ENCODE data around the gene RCC2. TPM values are rescaled to one million over a fixed set of nuclear protein-coding genes. Genes with fewer than 3 reads are reported as not detected.
"Not testable (repeated sequence)": the region's sequence is repeated elsewhere in the genome, so short reads cannot be mapped to it uniquely, and the experiment has no call there.

RCC2 gene
- total RNA-seq (36.0 TPM), polyA plus RNA-seq (10 to 100 TPM; 13.1 to 19.4 (median 16.1) TPM)

DNA sequence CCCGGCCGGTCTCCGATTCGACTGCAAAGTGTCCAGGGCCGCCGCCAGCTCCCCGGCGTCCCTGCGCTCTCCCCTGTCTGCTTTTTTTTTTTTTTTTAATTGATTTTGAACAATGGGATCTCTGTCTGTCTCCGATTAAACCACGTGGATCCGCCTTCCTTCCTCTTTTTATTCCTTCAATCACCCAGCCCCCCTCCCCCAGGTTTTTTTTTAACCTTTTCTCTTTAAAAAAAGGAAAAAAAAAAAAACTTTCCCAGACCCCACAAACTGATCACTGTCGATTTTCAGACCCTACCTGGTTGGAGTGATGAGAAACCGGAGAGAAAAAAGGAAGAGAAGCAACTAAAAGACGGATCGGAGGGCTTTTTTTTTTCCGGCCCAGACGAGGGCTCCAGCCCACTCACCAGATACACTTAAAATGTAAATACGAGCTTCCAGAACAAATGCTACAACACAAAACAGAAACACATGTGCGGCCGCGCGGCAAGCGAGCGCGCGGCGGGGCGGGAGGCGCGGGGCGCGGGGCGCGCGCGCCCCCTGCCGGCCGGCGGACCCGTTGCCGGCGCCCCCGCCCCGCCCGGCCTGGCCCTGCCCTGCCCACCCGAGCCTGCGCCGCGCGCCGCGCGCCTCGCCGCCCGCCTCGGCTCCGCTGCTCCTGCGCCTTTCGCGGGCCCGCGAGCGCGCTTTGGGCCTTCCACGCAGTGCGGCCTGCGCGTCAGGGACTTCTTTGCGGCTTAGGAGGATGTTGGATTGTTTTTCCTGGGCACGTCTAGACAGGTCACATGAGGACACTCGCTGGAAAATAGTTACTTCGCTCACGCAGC, at the start of gene RCC2:
TSS of gene RCC2 (minus strand) at position 428 of the 824 bp plus-strand sequence. CDS start 1,163 bp downstream, outside the sequence.
- Mint-ChIP-seq H3K9me3 (no peaks in the 10 kb centered on the region), H3K27me3 (peaks cover 30% of the 10 kb centered on the region), H3K4me3 (peak within 1 kb of the TSS; percentile 95 to 99 (median 98)), H3K36me3 (no peaks in the 10 kb centered on the region), H3K27ac (peak within 1 kb of the TSS; percentile 92 to 97 (median 93)), H3K4me1 (peaks cover 0 to 38% (median 32%) of the 10 kb centered on the region in 4 donors)
- Histone ChIP-seq H3K27me3 (ENCODE audit: control insufficient read depth, insufficient read depth, low read length) (peaks cover 3% of the 10 kb centered on the region), H3K4me1 (ENCODE audit: control insufficient read depth, insufficient read depth, low read length, poor library complexity, severe bottlenecking) (peaks cover 38% of the 10 kb centered on the region), H3K27ac (ENCODE audit: insufficient read depth, low read length, poor library complexity, severe bottlenecking) (peak within 1 kb of the TSS; percentile 77), H3K4me3 (ENCODE audit: low read depth, low read length) (peak within 1 kb of the TSS; percentile 91), H3K9me3 (ENCODE audit: control insufficient read depth in 2 of 2, low read length in 2 of 2) (no peaks in the 10 kb centered on the region), H3K36me3 (ENCODE audit: control insufficient read depth, insufficient read depth, low read length) (peaks cover 3% of the 10 kb centered on the region)
- DNase-seq, result peak; percentile 66 to 80 (median 69)
- peak; percentile 82 to 85 for ATAC-seq (ENCODE audit: low read depth in 2 of 2)

DNA sequence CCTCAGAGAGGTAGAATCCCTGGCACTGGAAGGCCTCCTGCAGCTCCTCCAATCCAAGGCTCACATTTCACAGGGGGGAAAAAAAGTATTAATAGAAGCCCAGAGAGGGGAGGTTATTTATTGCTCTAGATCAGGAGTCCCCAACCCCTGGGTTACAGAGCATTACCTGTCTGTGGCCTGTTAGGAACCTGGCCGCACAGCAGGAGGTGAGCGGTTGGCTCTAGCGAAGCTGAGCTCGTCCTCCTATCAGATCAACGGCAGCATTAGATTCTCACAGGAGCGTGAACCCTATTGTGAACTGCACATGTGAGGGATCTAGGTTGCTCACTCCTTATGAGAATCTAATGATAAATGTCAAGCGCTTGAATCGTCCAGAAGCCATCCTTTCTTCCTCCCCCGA, 46.8 kb upstream of the RCC2 start:
- DNase-seq (no peak), ATAC-seq (ENCODE audit: low read depth in 2 of 2) (no peak)
- no peak overlapping the region for H3K4me3 ChIP-seq (ENCODE audit: low read depth, low read length)
- Mint-ChIP-seq H3K9me3 (peaks cover 0 to 2% (median 0%) of the 10 kb centered on the region in 7 donors), H3K27ac (no peak overlapping the region), H3K4me1 (no peaks in the 10 kb centered on the region), H3K36me3 (no peaks in the 10 kb centered on the region), H3K4me3 (no peak overlapping the region), H3K27me3 (peaks cover 4% of the 10 kb centered on the region)
- H3K36me3 ChIP-seq (ENCODE audit: control insufficient read depth, insufficient read depth, low read length), result no peaks in the 10 kb centered on the region
- H3K27me3 ChIP-seq (ENCODE audit: control insufficient read depth, insufficient read depth, low read length), result no peaks in the 10 kb centered on the region
- no peaks in the 10 kb centered on the region for H3K9me3 ChIP-seq (ENCODE audit: control insufficient read depth in 2 of 2, low read length in 2 of 2)
- no peak overlapping the region for H3K27ac ChIP-seq (ENCODE audit: insufficient read depth, low read length, poor library complexity, severe bottlenecking)
- H3K4me1 ChIP-seq (ENCODE audit: control insufficient read depth, insufficient read depth, low read length, poor library complexity, severe bottlenecking), result no peaks in the 10 kb centered on the region

- Mint-ChIP-seq H3K36me3 (no peaks in the 10 kb centered on the region), H3K4me1 (no peaks in the 10 kb centered on the region), H3K27ac (peak overlapping the region in 1 of 3 donors; percentile 79), H3K4me3 (no peak overlapping the region), H3K27me3 (peaks cover 4% of the 10 kb centered on the region), H3K9me3 (peaks cover 0 to 2% (median 0%) of the 10 kb centered on the region in 7 donors)
- DNase-seq (no peak), ATAC-seq (ENCODE audit: low read depth in 2 of 2) (no peak)
- Histone ChIP-seq H3K9me3 (ENCODE audit: control insufficient read depth in 2 of 2, low read length in 2 of 2) (no peaks in the 10 kb centered on the region), H3K36me3 (ENCODE audit: control insufficient read depth, insufficient read depth, low read length) (no peaks in the 10 kb centered on the region), H3K4me1 (ENCODE audit: control insufficient read depth, insufficient read depth, low read length, poor library complexity, severe bottlenecking) (no peaks in the 10 kb centered on the region), H3K27me3 (ENCODE audit: control insufficient read depth, insufficient read depth, low read length) (no peaks in the 10 kb centered on the region), H3K4me3 (ENCODE audit: low read depth, low read length) (no peak overlapping the region), H3K27ac (ENCODE audit: insufficient read depth, low read length, poor library complexity, severe bottlenecking) (no peak overlapping the region)
These were observed 45.8 kb upstream of the RCC2 start for GRCh38 chr1:17485281-17485680.

DNA sequence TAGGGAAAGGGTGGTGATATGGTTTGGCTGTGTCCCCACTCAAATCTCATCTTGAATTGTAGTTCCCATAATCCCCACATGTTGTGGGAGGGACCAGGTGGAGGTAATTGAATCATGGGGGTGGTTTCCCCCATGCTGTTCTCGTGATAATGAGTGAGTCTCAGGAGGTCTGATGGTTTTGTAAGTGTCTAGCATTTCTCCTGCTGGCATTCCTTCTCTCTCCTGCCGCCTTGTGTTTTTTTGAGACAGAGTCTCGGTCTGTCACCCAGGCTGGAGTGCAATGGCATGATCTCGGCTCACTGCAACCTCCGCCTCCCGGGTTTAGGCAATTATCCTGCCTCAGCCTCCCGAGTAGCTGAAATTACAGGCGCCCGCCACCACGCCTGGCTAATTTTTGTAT, 42.5 kb upstream of the RCC2 start:
- H3K4me1 Mint-ChIP-seq, result not testable (repeated sequence)

GRCh38 chr1:17480846-17481245, 41.4 kb upstream of the RCC2 start:
- H3K4me3 ChIP-seq (ENCODE audit: low read depth, low read length), result no peak overlapping the region
- no peaks in the 10 kb centered on the region for H3K9me3 ChIP-seq (ENCODE audit: control insufficient read depth in 2 of 2, low read length in 2 of 2)
- no peaks in the 10 kb centered on the region for H3K27me3 ChIP-seq (ENCODE audit: control insufficient read depth, insufficient read depth, low read length)
- Mint-ChIP-seq H3K9me3 (peaks cover 0 to 4% (median 0%) of the 10 kb centered on the region in 7 donors), H3K4me1 (no peaks in the 10 kb centered on the region), H3K36me3 (no peaks in the 10 kb centered on the region), H3K27ac (no peak overlapping the region), H3K4me3 (no peak overlapping the region), H3K27me3 (peaks cover 5% of the 10 kb centered on the region)
- ATAC-seq (ENCODE audit: low read depth in 2 of 2) (no peak), DNase-seq (no peak)
- no peak overlapping the region for H3K27ac ChIP-seq (ENCODE audit: insufficient read depth, low read length, poor library complexity, severe bottlenecking)
- H3K36me3 ChIP-seq (ENCODE audit: control insufficient read depth, insufficient read depth, low read length), result no peaks in the 10 kb centered on the region
- no peaks in the 10 kb centered on the region for H3K4me1 ChIP-seq (ENCODE audit: control insufficient read depth, insufficient read depth, low read length, poor library complexity, severe bottlenecking)

More for the DNA sequence above, 42.5 kb upstream of the RCC2 start:
- not testable (repeated sequence) for DNase-seq; H3K27ac Mint-ChIP-seq; H3K4me3 ChIP-seq (ENCODE audit: low read depth, low read length); H3K27ac ChIP-seq (ENCODE audit: insufficient read depth, low read length, poor library complexity, severe bottlenecking); H3K9me3 ChIP-seq (ENCODE audit: control insufficient read depth in 2 of 2, low read length in 2 of 2); H3K36me3 Mint-ChIP-seq; H3K4me3 Mint-ChIP-seq; H3K27me3 Mint-ChIP-seq; H3K4me1 ChIP-seq (ENCODE audit: control insufficient read depth, insufficient read depth, low read length, poor library complexity, severe bottlenecking); H3K27me3 ChIP-seq (ENCODE audit: control insufficient read depth, insufficient read depth, low read length); H3K36me3 ChIP-seq (ENCODE audit: control insufficient read depth, insufficient read depth, low read length); ATAC-seq (ENCODE audit: low read depth in 2 of 2); H3K9me3 Mint-ChIP-seq

GRCh38 chr1:17475752-17476151, 36.3 kb upstream of the RCC2 start:
- H3K9me3 Mint-ChIP-seq, result peaks cover 0 to 2% (median 0%) of the 10 kb centered on the region in 7 donors
- no peak for ATAC-seq (ENCODE audit: low read depth in 2 of 2)
- H3K9me3 ChIP-seq (ENCODE audit: control insufficient read depth in 2 of 2, low read length in 2 of 2), result no peaks in the 10 kb centered on the region
- H3K27me3 Mint-ChIP-seq, result peaks cover 11% of the 10 kb centered on the region
- H3K4me1 Mint-ChIP-seq, result no peaks in the 10 kb centered on the region
- H3K4me3 ChIP-seq (ENCODE audit: low read depth, low read length), result no peak overlapping the region
- no peak for DNase-seq
- H3K4me3 Mint-ChIP-seq, result no peak overlapping the region
- no peak overlapping the region for H3K27ac Mint-ChIP-seq
- H3K4me1 ChIP-seq (ENCODE audit: control insufficient read depth, insufficient read depth, low read length, poor library complexity, severe bottlenecking), result no peaks in the 10 kb centered on the region
- H3K36me3 ChIP-seq (ENCODE audit: control insufficient read depth, insufficient read depth, low read length), result no peaks in the 10 kb centered on the region
- H3K27me3 ChIP-seq (ENCODE audit: control insufficient read depth, insufficient read depth, low read length), result no peaks in the 10 kb centered on the region
- no peak overlapping the region for H3K27ac ChIP-seq (ENCODE audit: insufficient read depth, low read length, poor library complexity, severe bottlenecking)
- no peaks in the 10 kb centered on the region for H3K36me3 Mint-ChIP-seq

GRCh38 chr1:17474836-17475555, 35.5 kb upstream of the RCC2 start:
- not testable (repeated sequence) for H3K4me3 ChIP-seq (ENCODE audit: low read depth, low read length); H3K4me3 Mint-ChIP-seq; H3K36me3 Mint-ChIP-seq; H3K4me1 ChIP-seq (ENCODE audit: control insufficient read depth, insufficient read depth, low read length, poor library complexity, severe bottlenecking); H3K27ac ChIP-seq (ENCODE audit: insufficient read depth, low read length, poor library complexity, severe bottlenecking); H3K9me3 ChIP-seq (ENCODE audit: control insufficient read depth in 2 of 2, low read length in 2 of 2); H3K9me3 Mint-ChIP-seq; H3K36me3 ChIP-seq (ENCODE audit: control insufficient read depth, insufficient read depth, low read length); DNase-seq; ATAC-seq (ENCODE audit: low read depth in 2 of 2); H3K4me1 Mint-ChIP-seq; H3K27ac Mint-ChIP-seq; H3K27me3 ChIP-seq (ENCODE audit: control insufficient read depth, insufficient read depth, low read length)
- H3K27me3 Mint-ChIP-seq, result peaks cover 11% of the 10 kb centered on the region

All from CD4-positive, CD25-positive, alpha-beta regulatory T cell (primary cell).